ENCODE data around the gene THAP4.
A peak's percentile ranks its signal among the peaks of the same experiment; 100 is the strongest.

THAP4 gene

GRCh38 chr2:241612156-241613016, 24.6 kb downstream of the THAP4 start:
- no peaks in the 10 kb centered on the region for H3K27me3 ChIP-seq (ENCODE audit: control insufficient read depth, insufficient read depth, low read length, poor library complexity, severe bottlenecking)
- H3K36me3 ChIP-seq (ENCODE audit: control insufficient read depth, insufficient read depth, low read length) = no peaks in the 10 kb centered on the region
- WGBS, 2 experiments = 92 to 95% methylated on average over 19 of the region's 20 CpGs
- H3K9me3 ChIP-seq (ENCODE audit: control insufficient read depth, low read length) = no peaks in the 10 kb centered on the region
- H3K4me3 ChIP-seq (ENCODE audit: insufficient read depth, low read depth, low read length) = no peak overlapping the region
- no peak overlapping the region for H3K27ac ChIP-seq (ENCODE audit: insufficient read depth, low read depth, low read length, poor library complexity, severe bottlenecking)
- H3K4me1 ChIP-seq (ENCODE audit: control insufficient read depth, insufficient read depth, low read length) = peaks cover 6% of the 10 kb centered on the region

DNA sequence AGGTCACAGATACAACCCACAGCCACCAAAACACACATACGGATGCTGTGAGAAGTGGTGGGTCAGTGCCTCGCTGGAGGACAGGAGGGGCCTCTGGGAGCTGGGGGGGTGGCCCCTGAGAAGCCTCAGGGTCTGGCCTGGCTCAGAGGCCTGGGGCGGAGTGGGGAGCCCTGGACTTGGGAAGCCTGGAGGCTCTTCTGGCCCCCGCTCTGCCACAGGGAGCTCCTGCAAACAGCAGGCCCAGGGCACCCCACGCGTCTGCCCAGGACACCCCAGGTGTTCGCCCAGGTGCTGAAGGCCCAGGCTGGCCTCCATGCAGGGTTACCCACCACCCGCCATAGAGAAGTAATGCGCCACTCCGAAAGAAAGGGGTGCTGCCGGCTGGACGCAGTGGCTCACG, 25.9 kb downstream of the THAP4 start:
- H3K27me3 ChIP-seq (ENCODE audit: control insufficient read depth, insufficient read depth, low read length, poor library complexity, severe bottlenecking) = no peaks in the 10 kb centered on the region
- no peak overlapping the region for H3K27ac ChIP-seq (ENCODE audit: insufficient read depth, low read depth, low read length, poor library complexity, severe bottlenecking)
- WGBS, 2 experiments = 90 to 93% methylated on average over 13 of the region's 13 CpGs
- H3K9me3 ChIP-seq (ENCODE audit: control insufficient read depth, low read length) = no peaks in the 10 kb centered on the region
- peaks cover 6% of the 10 kb centered on the region for H3K4me1 ChIP-seq (ENCODE audit: control insufficient read depth, insufficient read depth, low read length)
- no peak overlapping the region for H3K4me3 ChIP-seq (ENCODE audit: insufficient read depth, low read depth, low read length)
- H3K36me3 ChIP-seq (ENCODE audit: control insufficient read depth, insufficient read depth, low read length) = peaks cover 3% of the 10 kb centered on the region

- peaks cover 6% of the 10 kb centered on the region for H3K4me1 ChIP-seq (ENCODE audit: control insufficient read depth, insufficient read depth, low read length)
- peaks cover 6% of the 10 kb centered on the region for H3K36me3 ChIP-seq (ENCODE audit: control insufficient read depth, insufficient read depth, low read length)
- peak overlapping the region; percentile 50 for H3K4me3 ChIP-seq (ENCODE audit: insufficient read depth, low read depth, low read length)
- H3K9me3 ChIP-seq (ENCODE audit: control insufficient read depth, low read length) = no peaks in the 10 kb centered on the region
- H3K27me3 ChIP-seq (ENCODE audit: control insufficient read depth, insufficient read depth, low read length, poor library complexity, severe bottlenecking) = no peaks in the 10 kb centered on the region
- H3K27ac ChIP-seq (ENCODE audit: insufficient read depth, low read depth, low read length, poor library complexity, severe bottlenecking) = no peak overlapping the region
- WGBS, 2 experiments = 6 to 7% methylated on average over 76 of the region's 76 CpGs
These were observed 26.8 kb downstream of the THAP4 start for GRCh38 chr2:241609859-241610793.

- Histone ChIP-seq H3K36me3 (ENCODE audit: control insufficient read depth, insufficient read depth, low read length) (peaks cover 6% of the 10 kb centered on the region), H3K27ac (ENCODE audit: insufficient read depth, low read depth, low read length, poor library complexity, severe bottlenecking) (no peak overlapping the region), H3K4me1 (ENCODE audit: control insufficient read depth, insufficient read depth, low read length) (peaks cover 6% of the 10 kb centered on the region), H3K4me3 (ENCODE audit: insufficient read depth, low read depth, low read length) (no peak overlapping the region), H3K9me3 (ENCODE audit: control insufficient read depth, low read length) (no peaks in the 10 kb centered on the region), H3K27me3 (ENCODE audit: control insufficient read depth, insufficient read depth, low read length, poor library complexity, severe bottlenecking) (no peaks in the 10 kb centered on the region)
- 94 to 95% methylated on average over 10 of the region's 10 CpGs for WGBS, 2 experiments
These were observed 28.1 kb downstream of the THAP4 start for GRCh38 chr2:241608881-241609280.

- Histone ChIP-seq H3K27ac (ENCODE audit: insufficient read depth, low read depth, low read length, poor library complexity, severe bottlenecking) (no peak overlapping the region), H3K9me3 (ENCODE audit: control insufficient read depth, low read length) (no peaks in the 10 kb centered on the region), H3K4me3 (ENCODE audit: insufficient read depth, low read depth, low read length) (no peak overlapping the region), H3K36me3 (ENCODE audit: control insufficient read depth, insufficient read depth, low read length) (peaks cover 6% of the 10 kb centered on the region), H3K4me1 (ENCODE audit: control insufficient read depth, insufficient read depth, low read length) (no peaks in the 10 kb centered on the region), H3K27me3 (ENCODE audit: control insufficient read depth, insufficient read depth, low read length, poor library complexity, severe bottlenecking) (no peaks in the 10 kb centered on the region)
- WGBS, 2 experiments = 94 to 96% methylated on average over 27 of the region's 27 CpGs
These were observed 29.6 kb downstream of the THAP4 start for GRCh38 chr2:241607162-241607885.

DNA sequence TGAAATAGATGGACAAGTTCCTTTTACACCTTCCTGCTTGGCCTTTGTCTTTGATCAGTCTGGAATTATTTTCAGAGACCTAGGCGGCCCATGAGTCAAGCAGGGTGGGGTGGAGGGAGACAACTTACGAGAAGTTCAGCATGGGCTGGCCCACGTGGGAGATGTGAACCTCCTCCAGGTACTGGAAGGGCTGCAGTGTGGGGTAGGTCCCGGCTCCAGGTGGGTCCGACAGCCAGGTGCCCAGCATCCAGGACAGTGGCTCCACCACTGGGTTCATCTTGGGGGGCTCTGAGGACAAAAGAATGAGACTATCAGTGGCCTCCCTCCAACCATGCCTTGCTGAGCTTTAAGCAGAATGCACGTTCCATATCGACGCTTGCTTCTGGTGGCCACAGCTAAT, 30.8 kb downstream of the THAP4 start:
- H3K27me3 ChIP-seq (ENCODE audit: control insufficient read depth, insufficient read depth, low read length, poor library complexity, severe bottlenecking) = no peaks in the 10 kb centered on the region
- H3K27ac ChIP-seq (ENCODE audit: insufficient read depth, low read depth, low read length, poor library complexity, severe bottlenecking) = no peak overlapping the region
- WGBS, 2 experiments = 93 to 97% methylated on average over 8 of the region's 8 CpGs
- H3K4me3 ChIP-seq (ENCODE audit: insufficient read depth, low read depth, low read length) = no peak overlapping the region
- H3K36me3 ChIP-seq (ENCODE audit: control insufficient read depth, insufficient read depth, low read length) = peaks cover 6% of the 10 kb centered on the region
- no peaks in the 10 kb centered on the region for H3K4me1 ChIP-seq (ENCODE audit: control insufficient read depth, insufficient read depth, low read length)
- H3K9me3 ChIP-seq (ENCODE audit: control insufficient read depth, low read length) = no peaks in the 10 kb centered on the region

GRCh38 chr2:241603686-241604085, 33.3 kb downstream of the THAP4 start:
- H3K36me3 ChIP-seq (ENCODE audit: control insufficient read depth, insufficient read depth, low read length) = peaks cover 6% of the 10 kb centered on the region
- 94% methylated on average over 5 of the region's 5 CpGs for WGBS, 2 experiments

GRCh38 chr2:241602720-241603119, 34.2 kb downstream of the THAP4 start:
- 96 to 97% methylated on average over 17 of the region's 17 CpGs for WGBS, 2 experiments
- no peaks in the 10 kb centered on the region for H3K9me3 ChIP-seq (ENCODE audit: control insufficient read depth, low read length)
- H3K36me3 ChIP-seq (ENCODE audit: control insufficient read depth, insufficient read depth, low read length) = peaks cover 6% of the 10 kb centered on the region
- no peak overlapping the region for H3K4me3 ChIP-seq (ENCODE audit: insufficient read depth, low read depth, low read length)
- no peak overlapping the region for H3K27ac ChIP-seq (ENCODE audit: insufficient read depth, low read depth, low read length, poor library complexity, severe bottlenecking)
- H3K4me1 ChIP-seq (ENCODE audit: control insufficient read depth, insufficient read depth, low read length) = no peaks in the 10 kb centered on the region
- no peaks in the 10 kb centered on the region for H3K27me3 ChIP-seq (ENCODE audit: control insufficient read depth, insufficient read depth, low read length, poor library complexity, severe bottlenecking)

More at GRCh38 chr2:241603686-241604085, 33.3 kb downstream of the THAP4 start:
- Histone ChIP-seq H3K4me3 (ENCODE audit: insufficient read depth, low read depth, low read length) (no peak overlapping the region), H3K27ac (ENCODE audit: insufficient read depth, low read depth, low read length, poor library complexity, severe bottlenecking) (no peak overlapping the region), H3K4me1 (ENCODE audit: control insufficient read depth, insufficient read depth, low read length) (no peaks in the 10 kb centered on the region), H3K9me3 (ENCODE audit: control insufficient read depth, low read length) (no peaks in the 10 kb centered on the region), H3K27me3 (ENCODE audit: control insufficient read depth, insufficient read depth, low read length, poor library complexity, severe bottlenecking) (no peaks in the 10 kb centered on the region)

GRCh38 chr2:241601841-241602240, 35.1 kb downstream of the THAP4 start:
- 95% methylated on average over 13 of the region's 13 CpGs for WGBS, 2 experiments
- Histone ChIP-seq H3K27ac (ENCODE audit: insufficient read depth, low read depth, low read length, poor library complexity, severe bottlenecking) (no peak overlapping the region), H3K36me3 (ENCODE audit: control insufficient read depth, insufficient read depth, low read length) (peaks cover 6% of the 10 kb centered on the region), H3K9me3 (ENCODE audit: control insufficient read depth, low read length) (no peaks in the 10 kb centered on the region), H3K4me3 (ENCODE audit: insufficient read depth, low read depth, low read length) (no peak overlapping the region), H3K4me1 (ENCODE audit: control insufficient read depth, insufficient read depth, low read length) (no peaks in the 10 kb centered on the region), H3K27me3 (ENCODE audit: control insufficient read depth, insufficient read depth, low read length, poor library complexity, severe bottlenecking) (no peaks in the 10 kb centered on the region)

Data from ectodermal cell (in vitro differentiated cells).